Lower leg skin (tissue), 4 donors: Measurements from ENCODE around the gene PTPRN2. TPM values are rescaled to one million over a fixed set of nuclear protein-coding genes. Genes with fewer than 3 reads are reported as not detected.

Experiments used
- DNase-seq, 2 donors: peaks; one replicate each; pipeline ENCODE4 v3.0.0-alpha.2; 2019; ENCODE audit warnings: low spot score in 2 of 2
- H3K4me3 ChIP-seq: fragments of 200-600 bp; sonication (generic); 2 replicates; pipeline ENCODE4 v1.5.1; 2017; ENCODE audit warnings: mild to moderate bottlenecking, low read depth; ENCODE audit not compliant: poor library complexity, severe bottlenecking
- POLR2A ChIP-seq, 2 donors: fragments of 450-650 bp; IDR thresholded peaks; one replicate each; pipeline ENCODE4 v1.6.1; 2016 to 2017; ENCODE audit warnings: antibody characterized with exemption in 2 of 2, mild to moderate bottlenecking in 1 of 2, moderate library complexity in 1 of 2
- WGBS, 2 donors: methylation state at CpG; one replicate each; pipeline ENCODE4 v1.1.5; 2018; 5-methylcytosine and 5-hydroxymethylcytosine counted together
- intact Hi-C: fragments of 100-400 bp; cut with DNase I; formaldehyde crosslinking; loops from one replicate; pipeline ENCODE4 v1.15.0; 2023; ENCODE audit warnings: low total_unique reads
- total RNA-seq, 4 donors: library from RNA; depleted of rRNA; stranded (reverse); fragments of >200 nt; gene quantifications; one replicate each; pipeline ENCODE4 v1.1.0, GENCODE V29; 2016
- TF ChIP-seq, protein P1 (sequence below), 3 donors: fragments of 450-650 bp; IDR thresholded peaks; one replicate each; pipeline ENCODE4 v1.5.1; 2016; ENCODE audit warnings: antibody characterized with exemption in 3 of 3, mild to moderate bottlenecking in 3 of 3, moderate library complexity in 2 of 3

The PTPRN2 gene
- total RNA-seq, 4 donors from 2014 or later, result 0.11 to 1.6 (median 0.92) TPM

DNA sequence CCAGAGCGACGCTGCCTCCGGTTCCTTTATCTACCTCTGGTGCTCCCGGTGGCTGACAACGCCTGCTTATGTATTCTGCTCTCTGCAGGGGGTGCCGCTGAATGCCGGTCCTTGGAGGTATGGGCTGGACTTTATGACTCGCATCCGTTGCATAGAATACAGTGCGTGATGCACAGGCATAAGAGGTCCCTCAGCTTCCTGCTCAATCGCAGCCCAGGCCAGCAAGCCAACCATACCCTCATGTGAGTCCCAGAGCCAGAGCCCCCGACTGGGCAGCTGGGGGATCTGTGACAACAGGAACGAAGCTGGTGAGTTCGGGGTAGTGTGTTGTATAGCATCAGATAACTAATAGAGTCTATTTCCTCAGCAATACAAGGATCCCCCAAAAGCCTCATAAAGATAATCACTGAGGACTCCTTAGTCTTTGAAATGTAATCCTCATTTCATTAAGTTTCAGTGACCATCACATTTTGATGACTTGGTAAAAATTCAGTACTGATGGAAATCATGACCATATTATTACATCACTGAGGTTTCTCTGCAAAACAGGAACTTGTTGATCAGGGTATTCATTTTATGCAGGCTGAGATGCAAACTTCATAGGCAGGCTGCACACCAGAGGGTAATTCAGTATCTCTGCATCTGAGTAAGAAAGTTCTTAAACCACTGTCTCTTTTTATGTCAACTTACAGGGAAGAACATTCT, 607.8 kb downstream of the PTPRN2 start:
- TF ChIP-seq, protein P1, sequence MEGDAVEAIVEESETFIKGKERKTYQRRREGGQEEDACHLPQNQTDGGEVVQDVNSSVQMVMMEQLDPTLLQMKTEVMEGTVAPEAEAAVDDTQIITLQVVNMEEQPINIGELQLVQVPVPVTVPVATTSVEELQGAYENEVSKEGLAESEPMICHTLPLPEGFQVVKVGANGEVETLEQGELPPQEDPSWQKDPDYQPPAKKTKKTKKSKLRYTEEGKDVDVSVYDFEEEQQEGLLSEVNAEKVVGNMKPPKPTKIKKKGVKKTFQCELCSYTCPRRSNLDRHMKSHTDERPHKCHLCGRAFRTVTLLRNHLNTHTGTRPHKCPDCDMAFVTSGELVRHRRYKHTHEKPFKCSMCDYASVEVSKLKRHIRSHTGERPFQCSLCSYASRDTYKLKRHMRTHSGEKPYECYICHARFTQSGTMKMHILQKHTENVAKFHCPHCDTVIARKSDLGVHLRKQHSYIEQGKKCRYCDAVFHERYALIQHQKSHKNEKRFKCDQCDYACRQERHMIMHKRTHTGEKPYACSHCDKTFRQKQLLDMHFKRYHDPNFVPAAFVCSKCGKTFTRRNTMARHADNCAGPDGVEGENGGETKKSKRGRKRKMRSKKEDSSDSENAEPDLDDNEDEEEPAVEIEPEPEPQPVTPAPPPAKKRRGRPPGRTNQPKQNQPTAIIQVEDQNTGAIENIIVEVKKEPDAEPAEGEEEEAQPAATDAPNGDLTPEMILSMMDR (IDR thresholded peaks at IDR 0.05), result no peak
- TF ChIP-seq POLR2A (IDR thresholded peaks at IDR 0.05), result no peak
- H3K4me3 ChIP-seq, result no peak overlapping the region
- 75 to 77% methylated on average over 14 of the region's 14 CpGs for WGBS, 2 donors
- peak in 1 of 2 donors; percentile 66 for DNase-seq
- intact Hi-C loops, result no loop called here

DNA sequence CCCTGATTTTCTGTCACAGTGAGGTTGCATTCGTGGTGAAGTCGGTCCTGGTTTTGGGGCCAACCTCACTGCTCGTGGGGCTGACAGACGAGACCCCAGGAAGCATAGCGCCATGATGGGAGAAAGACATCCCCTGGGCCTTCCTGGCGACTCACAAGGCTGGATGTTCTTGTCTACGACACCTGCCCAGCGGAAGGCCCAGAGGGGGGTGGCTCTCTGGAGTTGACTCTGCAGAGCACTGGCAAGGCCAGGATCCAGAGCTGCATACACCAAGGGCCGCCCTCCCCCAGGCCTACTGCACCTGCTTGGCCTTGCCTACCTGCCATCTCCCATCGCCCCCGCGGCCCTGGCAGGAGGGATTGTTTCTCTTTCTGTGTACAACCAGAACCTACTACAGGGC, 608.9 kb downstream of the PTPRN2 start:
- DNase-seq, result peak in 1 of 2 donors; percentile 81
- TF ChIP-seq POLR2A (IDR thresholded peaks at IDR 0.05), result no peak
- TF ChIP-seq, protein P1 (IDR thresholded peaks at IDR 0.05), result no peak
- intact Hi-C loops, result no loop called here
- WGBS, 2 donors, result 82 to 86% methylated on average over 12 of the region's 12 CpGs
- H3K4me3 ChIP-seq, result no peak overlapping the region

DNA sequence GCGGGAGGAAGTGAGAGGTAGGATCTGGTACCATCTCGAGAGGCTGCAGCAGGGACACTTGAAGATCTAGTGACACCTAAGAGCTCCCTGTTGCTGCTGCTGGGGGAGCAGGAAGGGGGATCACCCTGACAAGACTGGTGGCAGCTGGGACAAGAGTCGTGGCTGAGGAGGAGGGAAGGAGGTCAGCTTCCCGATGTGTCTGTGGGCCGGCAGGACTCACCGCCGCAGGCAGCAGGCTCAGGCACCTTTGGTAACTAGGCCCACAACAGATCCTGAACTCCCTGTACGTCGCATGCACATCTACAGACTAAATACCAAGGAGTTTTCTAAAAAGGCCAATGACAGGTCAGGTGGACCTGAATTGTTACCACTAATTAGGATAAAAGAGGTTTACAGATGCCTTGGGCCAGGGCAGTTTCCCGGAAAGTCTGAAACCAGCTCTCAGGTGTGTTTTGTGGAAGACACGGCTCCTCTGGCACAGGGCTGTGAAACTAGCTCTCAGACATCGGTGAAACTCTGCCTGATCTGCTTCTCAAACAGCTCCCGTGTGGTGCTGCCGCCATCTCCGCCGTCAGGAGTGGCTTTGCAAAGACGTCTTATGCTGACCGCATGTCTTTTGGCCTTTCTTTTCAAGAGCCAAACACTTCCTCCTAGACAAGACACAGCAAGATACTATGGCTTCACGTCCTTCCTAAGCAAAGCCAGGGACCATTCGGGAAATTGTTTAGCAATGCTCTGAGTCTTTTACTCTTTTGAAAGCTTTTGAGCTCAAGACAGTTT, 609.7 kb downstream of the PTPRN2 start:
- no peak overlapping the region for H3K4me3 ChIP-seq
- intact Hi-C loops, result no loop called here
- DNase-seq, result peak in 1 of 2 donors; percentile 64
- 82 to 88% methylated on average over 20 of the region's 20 CpGs for WGBS, 2 donors
- TF ChIP-seq POLR2A (IDR thresholded peaks at IDR 0.05), result no peak
- TF ChIP-seq, protein P1 (IDR thresholded peaks at IDR 0.05), result no peak

DNA sequence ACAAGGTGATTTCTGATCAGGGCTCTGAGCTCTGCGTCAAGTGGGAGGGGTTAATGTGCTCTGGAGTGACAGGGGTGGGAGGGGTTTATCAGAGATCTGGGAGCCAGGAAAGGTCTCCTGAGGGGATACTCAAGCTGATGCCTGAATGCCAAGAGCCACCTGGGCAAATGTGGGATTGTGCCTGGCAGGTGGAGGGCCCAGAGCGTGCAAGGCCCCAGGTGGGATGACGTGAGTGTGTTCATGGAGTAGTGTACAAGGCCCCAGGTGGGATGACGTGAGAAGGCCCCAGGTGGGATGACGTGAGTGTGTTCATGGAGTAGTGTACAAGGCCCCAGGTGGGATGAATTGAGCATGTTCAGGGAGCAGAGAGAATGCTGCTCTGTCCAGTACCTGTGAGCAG, 610.3 kb downstream of the PTPRN2 start:
- no peak for TF ChIP-seq POLR2A (IDR thresholded peaks at IDR 0.05)
- TF ChIP-seq, protein P1 (IDR thresholded peaks at IDR 0.05), result no peak
- intact Hi-C loops, result no loop called here
- H3K4me3 ChIP-seq, result no peak overlapping the region
- DNase-seq, result peak in 1 of 2 donors; percentile 65
- 84 to 90% methylated on average over 5 of the region's 5 CpGs for WGBS, 2 donors

DNA sequence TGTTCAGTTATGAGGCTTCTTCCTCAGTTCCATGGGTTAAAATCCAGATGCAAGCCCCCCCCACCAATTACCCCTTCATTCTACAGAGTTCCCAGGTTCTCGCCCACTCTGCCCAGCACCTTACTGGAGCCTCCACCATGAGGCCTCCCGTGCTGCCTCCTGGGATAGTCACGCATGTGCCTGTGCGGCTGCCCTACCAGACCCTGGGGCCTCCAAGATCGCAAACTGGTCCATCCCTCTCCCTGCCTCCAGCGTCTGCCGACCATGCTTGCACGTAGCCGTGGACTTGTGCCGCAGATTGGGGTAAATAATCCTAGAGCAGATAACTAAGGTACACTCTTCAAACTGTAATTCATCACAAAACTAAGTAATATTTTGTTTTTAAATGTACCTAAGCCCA, 611.2 kb downstream of the PTPRN2 start:
- no peak for TF ChIP-seq POLR2A (IDR thresholded peaks at IDR 0.05)
- TF ChIP-seq, protein P1 (IDR thresholded peaks at IDR 0.05), result no peak
- peak in 1 of 2 donors; percentile 73 for DNase-seq
- intact Hi-C loops, result no loop called here
- 95% methylated on average over 10 of the region's 10 CpGs for WGBS, 2 donors
- no peak overlapping the region for H3K4me3 ChIP-seq
